LoVo (cell line): ENCODE results near the gene KMT2C.
A peak's percentile ranks its signal among the peaks of the same experiment; 100 is the strongest.
"Not testable (repeated sequence)": the region's sequence is repeated elsewhere in the genome, so short reads cannot be mapped to it uniquely, and the experiment has no call there.

ENCODE experiments used
- DNase-seq: peaks from one replicate; pipeline ENCODE4 v3.0.0-alpha.2; 2016; ENCODE audit warnings: low spot score

Gene KMT2C

DNA sequence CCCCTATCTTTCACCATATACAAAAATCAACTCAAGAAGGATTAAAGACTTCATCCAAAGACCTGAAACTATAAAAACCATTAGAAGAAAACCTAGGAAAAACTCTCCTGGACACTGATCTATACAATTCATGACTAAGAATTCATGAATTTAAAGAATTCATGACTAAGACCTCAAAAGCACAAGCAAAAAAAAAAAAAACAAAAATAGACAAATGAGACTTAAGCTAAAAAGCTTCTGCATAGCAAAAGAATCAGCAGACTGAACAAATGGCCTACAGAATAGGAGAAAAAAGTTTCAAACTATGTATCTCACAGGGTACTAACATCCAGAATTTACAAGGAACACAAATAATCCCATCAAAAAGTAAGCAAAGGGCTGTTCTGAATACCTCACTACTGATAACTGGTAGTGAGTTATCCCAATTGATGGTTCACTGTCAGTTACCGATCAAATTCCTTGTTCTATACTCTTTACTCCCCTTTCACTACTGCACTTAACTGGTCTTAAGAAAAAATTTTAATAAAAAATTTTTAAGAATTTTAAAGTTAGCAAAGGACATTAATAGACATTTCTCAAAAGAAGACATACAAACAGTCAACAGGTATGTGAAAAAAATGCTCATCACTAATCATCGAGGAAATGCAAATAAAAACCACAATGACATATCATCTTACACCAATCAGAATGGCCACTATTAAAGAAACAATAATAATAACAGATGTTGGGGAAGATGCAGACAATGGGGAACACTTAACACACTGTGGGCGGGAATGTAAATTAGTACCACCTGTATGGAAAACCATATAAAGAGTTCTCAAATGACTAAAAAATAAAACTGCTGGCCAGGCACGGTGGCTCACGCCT lies 33.2 kb downstream of the KMT2C start:
- DNase-seq = peak; percentile 40

DNA sequence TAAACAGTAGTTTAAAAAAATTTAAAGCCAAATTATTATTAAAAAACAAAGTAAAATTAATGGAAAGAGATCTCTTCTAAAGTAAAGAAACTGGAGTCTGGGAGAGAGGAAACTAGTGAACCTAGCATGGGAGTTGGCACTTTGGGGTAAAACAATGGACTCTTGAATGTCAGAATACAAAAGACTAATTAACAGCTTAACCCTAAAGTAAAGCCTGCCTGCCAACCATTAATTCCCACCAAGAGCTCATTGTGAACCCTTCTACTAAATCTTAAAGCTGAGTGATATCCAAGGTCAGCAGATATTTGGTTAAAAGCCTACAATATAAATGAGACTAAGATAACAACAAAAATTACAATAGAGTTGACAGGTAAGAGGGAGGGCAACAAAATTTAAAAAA lies 36.5 kb downstream of the KMT2C start:
- no peak for DNase-seq

DNA sequence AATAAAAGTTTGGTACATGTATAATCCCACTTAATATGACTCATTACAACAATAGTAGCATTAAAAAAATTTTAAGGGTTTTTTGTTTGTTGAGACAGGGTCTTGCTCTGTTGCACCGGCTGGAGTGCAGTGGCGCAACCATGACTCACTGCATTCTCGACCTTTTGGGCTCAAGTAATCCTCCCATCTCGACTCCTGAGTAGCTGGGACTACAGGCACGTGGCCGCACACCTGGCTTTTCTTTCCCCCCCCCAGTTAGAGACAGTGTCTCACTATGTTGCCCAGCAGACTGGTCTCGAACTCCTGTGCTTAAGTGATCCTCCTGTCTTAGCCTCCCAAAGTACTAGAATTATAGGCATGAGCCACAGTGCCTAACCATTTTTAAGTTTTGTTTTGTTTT lies 40.7 kb downstream of the KMT2C start:
- no peak for DNase-seq

DNA sequence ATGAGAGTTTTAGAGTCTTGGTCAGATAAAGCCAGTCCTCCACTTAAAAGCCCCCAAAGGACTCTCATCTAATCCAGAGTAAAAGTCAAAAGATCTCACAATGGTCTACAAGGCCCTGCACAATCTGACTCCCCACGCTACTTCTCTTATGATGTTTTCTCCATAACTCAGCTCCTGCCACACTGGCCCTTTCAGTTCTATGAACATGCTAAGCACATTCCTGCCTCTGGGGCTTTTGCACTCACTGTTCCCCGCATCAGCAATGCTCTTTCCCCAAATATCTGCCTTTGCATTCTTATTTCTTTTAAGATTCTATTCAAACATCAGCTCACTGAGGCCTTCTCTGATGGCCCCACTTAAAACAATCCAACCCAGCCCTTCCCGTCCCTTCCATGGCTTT lies 41.6 kb downstream of the KMT2C start:
- DNase-seq = not testable (repeated sequence)

DNA sequence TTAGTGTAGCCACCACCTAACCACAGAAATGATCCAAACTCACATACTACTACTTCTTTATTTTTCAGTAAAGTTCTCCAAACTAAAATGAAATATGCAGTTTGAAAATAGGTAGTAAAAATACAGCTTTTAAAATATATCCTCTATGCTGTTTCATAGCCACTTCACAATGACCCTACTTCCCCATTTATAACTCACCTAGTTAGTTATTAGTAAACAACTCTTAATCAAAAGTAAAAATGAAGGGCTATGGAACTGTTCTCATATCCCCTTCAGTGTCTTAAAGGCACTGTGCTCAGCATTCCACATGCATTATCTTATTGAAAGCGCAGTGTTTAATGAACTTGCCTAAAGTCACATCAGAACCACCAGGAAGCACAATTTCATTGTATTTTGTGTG lies 43.5 kb downstream of the KMT2C start:
- no peak for DNase-seq

DNA sequence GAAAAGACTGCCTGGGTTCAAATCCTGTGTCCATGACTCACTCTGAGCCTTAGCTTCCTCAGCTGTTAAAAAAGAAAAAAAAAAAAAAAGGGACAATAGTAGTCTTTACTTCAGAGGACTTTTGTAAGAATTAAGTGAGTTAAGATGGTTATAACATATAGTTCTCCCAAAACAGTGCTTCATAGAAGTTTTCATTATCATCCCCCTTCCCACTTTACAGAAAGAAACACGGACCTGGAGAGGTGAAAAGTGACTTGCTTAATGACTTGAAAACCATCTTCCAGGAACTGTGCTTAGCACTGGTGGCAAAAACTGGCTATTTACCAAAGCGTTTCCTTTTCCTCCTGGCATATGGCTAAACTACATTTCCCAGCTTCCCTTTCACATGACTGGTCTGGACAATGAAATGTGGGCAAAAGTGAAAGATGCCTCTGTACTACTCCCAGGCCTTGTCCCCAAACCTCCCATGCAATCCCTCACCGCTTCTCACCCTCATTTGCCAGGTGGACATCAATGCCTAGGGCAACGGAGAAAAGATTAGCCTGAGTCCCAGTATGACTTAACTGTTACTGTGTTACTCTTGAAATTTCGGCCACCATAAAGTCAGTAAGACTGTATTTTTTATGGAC lies 49.6 kb downstream of the KMT2C start:
- not testable (repeated sequence) for DNase-seq

DNA sequence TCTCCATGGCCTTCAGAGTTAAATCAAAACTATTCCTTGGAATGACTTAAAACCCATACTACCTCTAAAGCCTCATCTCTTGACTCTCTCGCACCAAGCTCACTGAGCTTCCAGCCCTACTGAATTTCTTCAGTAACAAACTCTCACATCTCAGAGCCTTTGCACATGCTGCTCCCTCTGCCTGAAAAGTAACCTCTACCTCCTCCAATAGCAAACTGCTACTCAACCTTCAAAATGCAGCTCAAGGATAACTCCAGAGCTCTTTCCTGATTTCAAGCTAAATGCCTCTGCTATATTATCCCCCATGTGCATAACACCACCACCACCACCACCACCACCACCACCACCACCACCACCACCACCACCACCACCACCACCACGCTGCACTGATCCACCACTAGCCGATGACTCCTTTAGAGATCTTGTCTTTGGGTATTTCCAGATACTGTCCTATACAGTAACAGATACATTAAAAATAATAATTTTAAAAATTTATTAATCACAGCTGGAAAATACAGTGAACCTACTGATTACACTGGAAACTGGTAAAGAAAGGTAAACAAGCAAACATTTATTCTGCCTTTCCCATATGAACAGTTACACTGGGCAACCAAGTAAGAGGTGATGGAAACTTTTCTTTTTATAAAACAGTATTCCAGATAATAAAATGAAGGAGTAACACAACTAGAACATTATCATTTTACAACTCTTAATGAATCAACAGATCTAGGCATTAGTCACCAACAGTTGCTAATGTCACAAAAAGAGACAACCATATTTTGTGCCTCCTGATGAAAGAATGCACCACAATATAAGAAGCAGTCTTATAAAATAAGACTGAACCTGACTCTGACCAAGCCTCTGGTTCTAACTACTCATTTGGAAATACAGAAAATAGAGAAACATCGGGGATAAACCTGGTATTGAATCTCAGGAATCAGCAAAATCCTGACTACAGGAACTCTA lies 51.3 kb downstream of the KMT2C start:
- not testable (repeated sequence) for DNase-seq

DNA sequence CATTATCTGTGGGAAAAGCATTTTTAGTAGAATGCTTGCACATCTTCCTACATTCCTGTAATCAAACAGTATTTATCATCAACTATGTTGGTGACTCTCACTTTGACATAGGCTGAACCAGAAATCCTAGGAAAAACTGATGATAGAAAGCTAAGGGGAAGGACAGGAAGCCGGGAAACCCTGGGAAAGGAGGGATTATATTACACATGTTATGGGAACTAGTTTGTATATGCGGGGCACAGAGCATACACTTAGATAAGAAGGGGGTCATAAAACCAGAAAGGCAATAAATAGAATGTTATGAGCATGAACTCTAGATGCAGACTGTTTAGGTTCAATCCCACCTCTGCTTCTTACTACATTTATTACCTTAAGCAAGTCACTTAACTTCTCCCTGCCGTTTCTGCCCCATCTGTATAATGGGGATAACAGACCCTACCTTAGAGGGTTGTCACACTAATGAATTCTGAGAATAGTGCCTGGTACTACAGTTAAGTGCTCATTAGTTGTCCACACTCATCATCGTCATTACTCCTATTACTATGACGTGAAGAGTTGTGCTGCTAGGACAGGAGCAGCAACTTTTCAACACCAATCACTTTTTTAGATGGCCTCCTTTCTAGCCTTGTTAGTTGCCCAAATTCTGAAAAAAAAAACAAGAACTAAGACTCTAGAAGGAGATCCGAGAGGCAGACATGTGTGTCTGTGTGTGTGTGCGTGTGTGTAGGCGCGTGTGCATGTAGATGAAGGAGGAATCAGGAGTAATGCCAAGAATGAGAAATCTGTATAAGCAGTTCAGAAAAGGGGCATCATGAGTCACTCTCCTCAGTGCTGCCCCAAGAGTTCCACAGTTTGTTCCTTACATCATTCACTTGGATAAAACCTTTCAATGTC lies 52.2 kb downstream of the KMT2C start:
- DNase-seq = no peak

DNA sequence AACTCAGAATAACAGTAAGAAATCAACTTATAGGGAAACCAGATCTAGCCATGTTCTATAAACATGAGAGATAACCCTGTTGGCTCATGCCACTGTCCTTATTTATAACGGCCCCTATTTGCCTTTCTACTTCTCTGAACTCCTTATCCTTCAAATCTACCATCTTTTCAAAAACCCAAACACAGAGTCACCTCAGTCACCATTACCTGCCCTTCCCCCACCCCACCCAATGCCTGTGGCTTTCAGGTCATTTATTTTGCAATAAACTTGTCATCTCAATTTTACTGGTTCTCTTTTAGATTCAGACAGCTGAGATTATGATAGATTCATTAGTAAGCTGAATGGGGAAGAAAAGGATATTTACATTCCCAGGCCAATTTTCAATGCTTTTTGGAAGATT lies 53.6 kb downstream of the KMT2C start:
- DNase-seq = no peak

DNA sequence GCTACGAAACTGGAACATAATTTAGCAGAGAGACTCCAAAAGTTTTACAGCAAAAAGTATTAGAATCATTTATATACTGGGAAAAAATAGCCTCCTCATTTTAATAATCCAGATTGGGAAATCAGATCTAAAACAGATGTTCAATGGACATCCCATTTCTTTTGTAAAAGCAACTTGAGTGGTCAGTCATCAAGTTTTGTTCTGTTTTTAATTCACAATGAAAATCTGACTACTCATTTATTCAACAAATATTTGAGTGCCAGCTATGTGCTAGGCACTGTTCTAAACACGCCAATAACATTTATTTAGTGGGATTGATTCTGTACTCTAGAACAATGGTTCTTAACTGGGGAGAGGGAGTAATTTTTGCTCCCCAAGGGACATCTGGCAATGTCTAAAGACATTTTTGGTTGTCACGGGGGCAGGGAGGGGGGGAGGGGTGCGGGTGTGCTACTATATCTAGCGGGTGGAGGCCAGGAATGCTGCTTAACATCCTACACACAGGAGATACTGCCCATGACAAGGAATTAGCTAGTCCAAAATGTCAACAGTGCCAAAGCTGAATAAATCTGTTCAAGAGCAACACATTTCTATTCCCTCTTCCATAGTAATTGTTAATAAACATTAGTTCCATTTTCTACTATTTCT lies 54.7 kb downstream of the KMT2C start:
- not testable (repeated sequence) for DNase-seq

DNA sequence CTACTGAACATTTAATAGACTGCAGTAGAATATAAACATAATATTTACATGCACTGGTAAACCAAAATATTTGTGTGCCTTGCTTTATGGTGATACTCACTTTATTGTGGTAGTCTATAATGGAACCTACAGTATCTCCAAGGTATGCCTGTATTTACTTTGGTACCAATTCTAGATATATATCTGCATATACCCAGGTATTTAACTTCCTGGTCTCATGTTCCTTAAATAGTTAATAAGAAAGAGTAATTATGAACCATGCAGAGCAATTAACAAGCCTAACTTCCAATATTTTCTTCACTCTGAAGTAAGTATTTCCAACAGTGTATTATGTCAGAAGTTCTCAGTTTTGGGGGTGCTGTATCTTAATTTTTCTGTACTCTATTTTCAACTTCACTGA lies 57.3 kb downstream of the KMT2C start:
- DNase-seq = not testable (repeated sequence)

DNA sequence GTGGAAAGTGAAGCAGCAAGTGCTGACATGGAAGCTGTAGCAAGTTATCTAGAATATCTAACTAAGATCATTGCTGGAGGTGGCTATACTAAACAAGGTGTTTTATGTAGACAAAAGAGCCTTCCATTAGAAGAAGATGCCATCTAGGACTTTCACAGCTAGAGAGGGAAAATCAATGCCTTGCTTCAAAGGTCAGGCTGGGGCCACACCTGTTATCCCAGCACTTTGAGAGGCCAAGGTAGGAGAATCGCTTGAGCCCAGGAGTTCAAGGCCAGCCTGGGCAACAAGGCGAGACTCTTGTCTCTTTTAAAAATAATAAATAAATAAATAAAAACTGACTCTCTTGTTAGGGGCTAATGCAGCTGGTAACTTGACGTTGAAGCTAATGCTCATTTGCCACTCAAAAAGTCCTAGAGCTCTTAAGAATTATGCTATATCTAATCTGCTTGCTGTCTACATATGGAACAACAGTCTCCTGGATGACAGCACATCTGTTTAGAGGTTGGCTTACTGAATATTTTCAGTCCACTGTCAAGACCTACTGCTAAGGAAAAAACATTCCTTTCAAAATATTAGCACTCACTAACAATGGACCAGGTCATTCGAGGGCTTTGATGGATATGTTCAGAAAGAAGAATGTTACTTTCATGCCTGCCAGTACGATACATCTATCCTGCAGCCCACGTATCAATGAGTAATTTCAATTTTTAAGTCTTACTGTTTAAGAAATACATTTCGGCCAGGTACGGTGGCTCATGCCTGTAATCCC lies 58.9 kb downstream of the KMT2C start:
- DNase-seq = not testable (repeated sequence)

DNA sequence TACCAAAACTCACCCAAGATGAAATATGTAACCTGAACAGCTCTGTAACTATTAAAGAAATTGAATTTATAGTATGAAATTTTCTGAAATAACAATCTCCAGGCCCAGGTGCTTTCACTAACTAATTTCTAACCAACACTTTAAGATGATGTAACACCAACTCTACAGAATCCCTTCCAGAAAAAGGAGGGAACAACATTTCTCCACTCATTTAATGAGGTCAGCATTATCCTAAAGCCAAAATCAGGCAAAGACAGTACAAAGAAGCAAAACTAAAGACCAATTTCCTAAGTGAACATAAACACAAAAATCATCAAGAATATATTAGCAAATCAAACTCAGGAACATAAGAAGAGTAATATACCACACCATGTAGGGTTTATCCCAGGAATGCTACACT lies 65.5 kb downstream of the KMT2C start:
- DNase-seq = no peak

DNA sequence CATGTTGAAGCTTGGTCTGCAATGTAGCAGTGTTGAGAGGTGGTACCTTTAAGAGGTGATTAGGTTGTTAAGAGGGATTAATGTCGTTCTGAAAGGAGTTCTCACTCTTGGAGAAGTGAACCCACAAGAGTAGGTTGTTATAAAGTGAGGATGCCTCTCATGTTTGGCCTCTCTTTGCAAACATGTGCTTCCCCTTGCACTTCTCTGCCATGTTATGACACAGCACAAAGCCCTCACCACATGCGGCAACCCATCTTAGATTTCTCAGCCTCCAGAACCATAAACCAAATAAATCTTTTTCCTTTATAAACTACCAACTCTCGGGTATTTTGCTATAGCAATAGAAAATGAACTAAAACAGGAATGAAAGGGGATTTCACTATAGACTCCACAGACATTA lies 66.3 kb downstream of the KMT2C start:
- no peak for DNase-seq

DNA sequence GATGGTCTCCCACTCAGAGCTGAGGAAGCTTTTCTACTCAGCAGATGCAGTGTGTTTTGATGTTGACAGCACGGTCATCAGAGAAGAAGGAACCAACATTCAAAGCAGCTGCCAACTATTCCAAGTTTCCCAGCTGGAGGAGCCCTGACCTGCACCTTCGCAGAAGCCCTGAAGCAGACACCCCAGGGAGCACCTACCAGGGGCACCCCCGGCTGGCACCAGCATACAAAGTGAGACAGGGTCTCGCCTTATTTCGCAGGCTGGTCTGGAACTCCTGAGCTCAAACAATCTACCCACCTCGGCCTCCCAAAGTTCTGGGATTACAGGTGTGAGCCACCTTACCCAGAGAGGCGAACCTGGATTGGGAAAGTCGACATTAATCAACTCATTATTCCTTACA lies 68.6 kb downstream of the KMT2C start:
- no peak for DNase-seq

DNA sequence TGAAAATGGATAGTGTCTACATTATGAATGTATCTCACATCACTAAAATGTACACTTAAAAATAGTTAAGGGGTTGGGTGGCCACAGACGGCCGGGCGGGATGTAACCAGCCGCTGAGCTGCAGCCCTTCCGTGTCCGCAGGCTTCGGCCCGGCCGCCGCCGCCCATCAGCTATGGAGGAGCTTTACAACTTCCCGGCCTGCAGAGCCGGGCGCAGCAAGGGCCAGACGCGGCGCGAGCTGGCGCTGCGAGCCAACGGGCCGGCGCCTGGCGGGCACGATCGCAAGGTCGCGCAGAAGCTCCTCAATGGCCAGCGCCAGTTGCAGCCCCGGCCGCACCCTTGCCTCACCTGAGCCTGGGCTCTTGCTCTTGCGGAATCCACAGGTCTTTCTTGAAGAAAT lies 69.1 kb downstream of the KMT2C start:
- DNase-seq = no peak

DNA sequence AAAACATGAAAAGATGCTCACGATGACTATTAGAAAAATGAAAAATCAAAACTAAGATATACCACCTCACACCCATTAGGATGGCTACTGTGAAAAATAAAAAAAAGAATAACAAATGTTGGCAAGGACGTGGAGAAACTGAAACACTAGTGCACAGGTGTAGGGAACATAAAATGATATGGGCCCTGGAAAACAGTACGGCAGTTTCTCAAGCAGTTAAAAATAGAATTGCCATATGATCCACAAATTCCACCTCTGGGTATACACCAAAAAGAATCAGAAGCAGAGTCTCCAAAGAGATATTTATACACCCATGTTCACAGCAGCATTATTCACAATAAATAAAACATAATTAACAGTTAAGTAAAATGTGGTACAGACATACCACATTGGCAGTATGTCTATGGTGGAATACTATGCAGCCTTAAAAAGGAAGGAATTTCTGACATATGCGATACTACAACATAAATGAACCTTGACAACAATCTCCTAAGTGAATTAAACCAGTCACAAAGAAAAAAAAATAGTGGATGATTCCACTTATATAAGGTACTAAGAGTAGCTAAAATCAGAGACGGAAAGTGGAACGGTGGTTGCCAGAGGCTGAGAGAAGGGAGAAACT lies 69.7 kb downstream of the KMT2C start:
- no peak for DNase-seq

DNA sequence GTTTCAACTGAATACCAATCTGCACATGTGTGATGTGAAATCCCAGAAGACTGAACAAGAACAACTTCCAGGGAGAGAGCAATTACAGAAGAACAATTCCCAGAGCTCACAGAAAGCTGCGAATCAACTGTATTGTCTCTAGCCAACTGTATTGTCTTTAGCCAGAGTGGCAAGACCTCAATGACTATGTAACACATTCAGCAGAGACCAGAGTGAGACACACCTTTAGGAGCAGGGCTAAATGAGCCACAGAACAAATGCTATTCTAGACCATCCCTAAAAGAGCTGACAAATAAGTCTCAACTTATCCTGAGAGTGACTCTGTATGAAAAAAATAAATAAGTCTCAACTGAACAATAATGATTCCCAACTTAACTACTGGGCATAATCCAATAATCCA lies 72.0 kb downstream of the KMT2C start:
- DNase-seq = no peak

DNA sequence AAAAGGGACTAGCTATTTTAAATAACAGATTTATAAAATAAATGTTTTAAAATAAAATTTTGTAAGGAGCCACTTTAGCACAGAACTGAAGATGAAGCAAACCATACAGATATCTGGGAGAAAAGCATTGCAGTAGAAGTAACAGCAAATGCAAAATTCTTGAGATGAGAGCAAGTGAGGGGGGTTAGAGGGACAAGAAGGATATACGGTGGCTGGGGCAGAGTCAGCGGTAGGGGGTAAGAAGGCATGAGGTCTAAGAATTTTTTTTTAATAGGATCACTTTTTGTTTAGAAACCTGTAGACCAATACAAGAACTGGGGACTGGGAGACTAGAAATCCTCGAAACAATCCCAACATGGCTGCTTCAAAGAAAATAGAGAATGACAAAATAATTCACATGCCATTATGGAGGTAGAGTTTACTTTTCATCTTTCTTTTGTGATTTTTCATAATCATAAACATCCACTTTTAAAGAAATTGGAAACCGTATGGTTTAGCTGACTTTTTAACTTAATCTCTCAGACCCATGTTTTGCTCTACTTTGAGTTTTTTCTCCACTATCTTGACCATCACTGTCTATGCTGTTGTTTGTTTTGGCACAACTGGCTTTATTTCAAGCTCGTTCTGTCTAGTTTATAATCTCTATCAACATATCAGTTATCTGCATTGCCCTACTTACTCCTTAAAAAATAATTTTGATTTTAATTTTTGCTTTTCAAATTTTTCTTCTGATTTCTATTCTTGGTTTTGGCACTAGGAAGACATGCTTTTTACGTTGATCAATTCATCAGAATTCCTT lies 73.5 kb downstream of the KMT2C start:
- DNase-seq = no peak
